Activated CD8-positive, alpha-beta memory T cell treated with anti-CD3 and anti-CD28 coated beads for 48 hours (primary cell): ENCODE measurements around the gene ELOVL7.
"Not testable (repeated sequence)": the region's sequence is repeated elsewhere in the genome, so short reads cannot be mapped to it uniquely, and the experiment has no call there.

ENCODE experiments used
- DNase-seq, 3 experiments: peaks; one replicate each; pipeline ENCODE4 v3.0.0-alpha.2; 2020; ENCODE audit warnings: low read depth in 2 of 3, low spot score in 2 of 3

The ELOVL7 gene

DNA sequence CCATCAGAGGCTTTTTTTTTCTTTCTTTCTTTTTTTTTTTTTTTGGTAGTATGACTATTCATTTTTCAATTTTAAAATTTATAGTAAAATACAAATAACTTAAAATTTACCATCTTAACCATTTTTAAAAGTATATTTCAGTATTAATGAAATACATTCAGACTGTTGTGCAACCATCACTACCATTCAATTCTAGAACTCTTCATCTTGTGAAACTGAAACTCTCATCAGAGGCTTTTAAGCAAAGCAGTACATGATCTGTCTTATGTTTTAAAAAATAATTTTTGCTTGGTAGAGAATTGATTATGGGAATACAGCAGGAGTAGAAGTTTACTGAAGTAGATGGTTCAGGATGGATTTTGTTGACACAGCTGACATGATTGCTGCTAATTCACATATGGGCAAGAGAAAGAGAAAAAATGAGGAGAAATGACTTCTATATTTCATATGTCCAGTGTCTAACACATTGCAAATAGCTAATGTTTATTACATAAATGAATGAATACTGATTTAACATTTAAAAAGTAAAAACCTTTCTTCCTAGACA is 13.4 kb downstream of the ELOVL7 start:
- DNase-seq: no peak

DNA sequence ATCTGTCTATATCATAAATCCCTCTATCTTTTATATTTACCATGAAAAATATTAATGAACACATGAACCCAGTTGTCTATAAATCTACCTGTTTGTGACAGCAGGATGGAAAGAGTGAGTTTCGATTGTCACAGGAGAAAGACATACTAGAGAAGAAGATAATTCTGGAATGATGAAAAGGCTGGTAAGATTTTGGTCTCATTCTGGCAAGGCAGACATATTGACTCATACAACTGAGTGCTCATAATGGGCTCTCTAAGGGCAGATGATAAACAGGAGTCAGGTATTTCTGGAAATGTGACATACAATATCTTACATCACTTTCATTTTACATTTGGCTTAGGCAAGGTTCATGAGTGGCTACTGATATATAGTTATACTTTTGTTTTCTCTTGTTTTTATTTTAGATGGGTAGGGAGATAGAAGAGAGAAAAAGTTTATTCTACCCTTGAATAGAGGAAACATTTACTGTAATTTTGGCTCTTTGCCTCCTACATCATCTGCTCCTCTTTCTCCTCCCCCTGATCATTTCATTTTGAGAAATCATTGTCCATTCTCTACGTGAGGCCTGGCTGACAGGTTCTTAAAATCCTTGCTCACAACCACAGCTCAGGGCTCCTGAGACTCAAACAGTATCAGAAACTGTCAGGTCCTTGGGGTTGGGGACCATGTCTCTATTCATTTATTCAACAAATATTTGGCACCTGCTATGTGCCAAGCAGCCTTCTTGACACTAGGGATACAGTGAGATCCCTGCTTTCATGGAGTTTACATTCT is 14.4 kb downstream of the ELOVL7 start:
- DNase-seq: no peak

DNA sequence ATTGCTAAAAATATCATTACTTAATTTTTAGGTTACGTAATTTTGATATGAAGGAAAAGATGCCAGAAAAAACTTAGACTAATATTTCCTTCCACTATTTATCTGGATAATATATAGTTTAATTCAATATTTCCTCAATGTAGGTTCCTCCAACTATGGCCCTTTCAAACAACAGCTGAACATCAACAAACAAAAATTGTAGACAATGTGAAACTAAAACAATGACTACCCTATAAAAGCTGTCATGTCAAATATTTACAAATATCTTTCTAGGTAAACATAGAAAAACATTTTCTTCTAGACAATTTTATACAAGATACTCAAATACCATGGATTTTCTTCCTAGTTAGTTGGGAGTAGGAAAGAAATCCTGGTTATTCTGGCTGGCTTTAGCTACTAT is 16.9 kb downstream of the ELOVL7 start:
- DNase-seq: no peak

DNA sequence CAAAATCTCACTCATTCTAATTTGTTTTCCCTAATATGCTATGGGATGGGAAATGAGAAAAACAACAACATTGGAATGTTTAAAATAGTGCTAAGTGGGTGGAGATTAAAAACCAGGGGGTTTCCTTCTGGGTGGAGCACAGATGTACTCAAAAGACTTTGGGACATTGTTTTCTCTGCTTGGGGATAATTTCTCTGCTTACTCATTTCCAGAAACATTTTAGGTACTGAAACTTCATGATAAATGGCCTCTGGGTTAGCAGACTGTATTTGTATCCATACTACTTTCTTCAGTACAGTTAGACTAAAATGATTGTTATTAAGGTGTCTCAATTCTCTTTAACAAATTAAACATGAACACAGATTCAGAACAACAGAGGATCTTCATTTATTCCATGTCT is 17.4 kb downstream of the ELOVL7 start:
- no peak for DNase-seq

DNA sequence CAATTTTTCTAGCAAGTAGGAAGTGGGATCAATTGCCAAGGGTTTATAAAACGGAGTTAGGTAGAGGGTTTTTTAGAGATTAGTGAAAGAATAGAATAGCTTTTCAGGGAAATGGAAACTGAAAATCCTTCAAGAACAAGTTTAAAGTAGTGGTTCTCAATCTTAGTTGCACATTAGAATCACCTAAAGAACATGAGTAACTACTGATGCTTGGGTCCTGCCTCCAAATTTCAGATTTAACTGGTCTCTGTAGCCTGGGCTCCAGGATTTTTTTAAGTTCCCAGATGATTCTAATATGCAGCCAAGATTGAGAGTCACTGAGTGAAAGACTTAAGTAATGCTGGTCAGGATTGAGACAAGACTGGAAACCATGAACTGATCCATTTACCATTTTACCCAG is 20.5 kb downstream of the ELOVL7 start:
- DNase-seq: no peak

DNA sequence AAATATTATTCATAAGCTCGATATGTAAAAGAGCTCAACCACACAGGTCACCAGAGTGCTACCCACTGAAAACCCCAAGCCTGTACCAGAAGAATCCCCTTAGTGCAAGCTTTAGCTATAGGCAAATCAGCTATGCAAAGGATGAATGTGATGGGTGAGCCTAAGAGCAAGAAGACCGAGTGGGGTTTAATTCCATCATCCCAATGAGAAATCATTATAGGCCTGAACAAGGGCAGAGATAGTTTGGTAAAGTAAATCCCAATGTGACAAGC is 21.8 kb downstream of the ELOVL7 start:
- DNase-seq: no peak

DNA sequence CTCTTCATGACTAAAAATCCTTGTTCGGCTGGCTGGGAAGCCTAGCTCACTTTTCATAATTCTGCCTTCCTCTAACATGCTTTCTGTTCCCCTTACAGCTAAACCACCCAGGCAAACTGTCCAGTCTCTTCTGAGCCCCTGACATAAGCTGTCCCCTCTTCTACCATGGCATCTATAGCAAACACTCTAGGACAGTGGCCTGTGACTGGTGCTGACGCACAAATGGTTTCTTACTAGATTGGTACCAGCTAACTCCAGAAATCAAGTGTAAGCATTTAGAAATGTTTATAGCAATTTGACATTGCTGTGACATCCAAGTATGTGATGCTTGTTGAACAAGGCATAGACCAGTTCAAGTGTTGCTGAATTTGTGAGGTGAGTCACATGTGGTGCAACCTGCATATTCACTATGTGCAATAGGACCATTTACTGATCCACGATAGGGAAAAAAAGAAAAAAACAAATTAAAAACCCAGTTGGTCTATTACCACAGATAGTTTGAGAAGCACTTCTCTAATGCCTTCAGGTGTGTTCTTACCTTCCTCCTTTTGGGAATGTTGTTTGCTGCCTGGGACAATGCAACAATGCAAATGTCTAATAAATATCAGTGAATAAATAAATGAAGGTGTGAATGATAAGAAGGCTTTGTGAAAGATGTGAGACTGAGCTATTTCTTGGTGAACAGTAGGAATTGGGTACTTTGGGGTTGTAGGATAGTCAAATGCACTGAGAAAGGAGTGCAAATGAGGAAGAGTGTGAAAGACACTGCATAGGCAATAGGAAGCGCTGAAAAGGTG is 22.4 kb downstream of the ELOVL7 start:
- DNase-seq: no peak

DNA sequence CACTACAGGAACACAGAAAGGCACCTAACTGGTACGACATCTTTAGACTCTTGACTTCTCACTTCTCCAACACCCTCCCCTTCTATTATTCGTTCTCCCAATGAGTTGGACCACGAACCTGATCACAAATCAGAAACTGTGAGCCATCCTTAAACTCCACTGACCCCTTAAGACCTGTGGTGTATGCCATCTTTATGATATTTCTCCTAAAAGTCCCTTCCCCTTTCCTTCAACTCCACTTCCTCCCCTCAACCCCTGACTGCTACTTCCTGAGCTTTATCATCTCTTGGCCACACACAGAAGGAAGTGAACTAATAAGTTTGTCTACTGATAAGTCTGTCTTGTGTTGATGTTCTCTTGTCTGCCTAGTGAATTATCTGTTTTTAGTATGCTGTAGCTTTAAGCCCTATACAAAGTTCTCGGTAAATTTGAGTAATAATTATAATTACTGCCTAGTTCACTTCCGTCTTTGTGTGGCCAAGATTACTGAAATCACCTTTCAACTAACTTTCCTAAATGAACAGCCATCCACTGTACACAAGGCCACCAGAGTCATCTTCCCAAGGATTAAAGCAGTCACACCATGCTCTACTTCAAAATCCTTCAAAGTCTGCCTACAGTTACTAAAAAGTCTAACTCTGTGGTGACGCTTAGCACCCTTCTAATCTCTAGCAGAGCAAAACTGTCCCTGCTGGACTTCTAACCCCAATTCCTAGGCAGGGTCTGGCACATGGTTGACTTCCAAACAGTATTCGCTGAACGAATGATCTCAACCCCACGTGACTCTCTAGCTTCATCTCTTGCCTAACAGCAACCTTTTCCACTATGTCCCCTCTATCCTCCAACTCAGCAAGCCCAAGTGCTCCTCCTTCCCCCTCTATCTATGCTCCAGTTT is 23.2 kb downstream of the ELOVL7 start:
- DNase-seq: no peak

DNA sequence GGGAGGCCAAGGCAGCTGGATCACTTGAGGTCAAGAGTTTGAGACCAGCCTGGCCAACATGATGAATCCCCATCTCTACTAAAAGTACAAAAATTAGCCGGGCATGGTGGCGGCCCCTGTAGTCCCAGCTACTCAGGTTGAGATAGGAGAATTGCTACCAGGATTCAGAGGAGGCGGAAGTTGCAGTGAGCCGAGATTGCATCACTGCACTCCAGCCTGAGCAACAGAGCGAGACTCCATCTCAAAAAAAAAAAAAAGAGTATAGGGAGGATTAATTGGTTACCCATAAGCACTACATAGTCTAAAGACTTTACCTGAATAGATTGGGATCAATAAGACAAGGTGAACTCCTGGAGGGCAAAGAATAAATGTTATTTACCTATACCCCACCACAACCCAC is 27.9 kb downstream of the ELOVL7 start:
- not testable (repeated sequence) for DNase-seq

DNA sequence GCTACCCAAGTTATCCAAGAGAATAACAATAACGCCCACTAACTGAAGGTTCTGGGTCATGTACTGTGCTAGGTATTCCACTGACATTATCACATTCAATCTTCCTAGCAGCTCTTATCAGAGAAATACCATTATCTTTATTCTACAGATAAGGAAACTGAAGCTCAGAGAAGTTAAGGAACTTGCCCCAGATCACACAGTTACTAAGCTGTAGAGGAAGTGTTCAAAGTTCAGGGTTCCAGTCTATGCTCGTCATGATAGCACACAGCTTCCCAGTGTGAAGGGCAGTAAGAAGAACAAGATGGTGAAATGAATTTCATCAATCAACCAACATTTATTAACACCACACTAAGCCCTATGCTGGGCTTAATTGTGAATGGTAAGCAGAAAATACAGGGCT is 29.6 kb downstream of the ELOVL7 start:
- no peak for DNase-seq

DNA sequence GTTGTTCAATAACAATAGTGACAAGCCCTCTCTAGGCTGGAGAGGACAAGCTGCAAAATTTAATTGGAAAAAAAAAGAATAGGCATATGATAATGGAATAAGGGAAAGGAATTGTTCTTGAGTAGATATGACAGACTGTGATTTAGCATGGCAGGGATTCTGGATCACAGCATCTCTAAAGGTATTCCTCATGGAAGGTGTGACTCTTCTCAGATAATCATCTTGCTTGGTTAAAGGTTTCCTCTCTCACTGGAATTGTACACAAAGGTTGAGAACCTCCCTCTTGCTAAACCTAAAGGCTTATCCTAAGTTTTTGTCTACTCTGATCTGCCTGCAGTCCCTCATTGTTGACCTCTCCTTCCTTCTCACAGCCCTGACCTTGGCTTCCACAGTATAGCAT is 31.6 kb downstream of the ELOVL7 start:
- DNase-seq: no peak

DNA sequence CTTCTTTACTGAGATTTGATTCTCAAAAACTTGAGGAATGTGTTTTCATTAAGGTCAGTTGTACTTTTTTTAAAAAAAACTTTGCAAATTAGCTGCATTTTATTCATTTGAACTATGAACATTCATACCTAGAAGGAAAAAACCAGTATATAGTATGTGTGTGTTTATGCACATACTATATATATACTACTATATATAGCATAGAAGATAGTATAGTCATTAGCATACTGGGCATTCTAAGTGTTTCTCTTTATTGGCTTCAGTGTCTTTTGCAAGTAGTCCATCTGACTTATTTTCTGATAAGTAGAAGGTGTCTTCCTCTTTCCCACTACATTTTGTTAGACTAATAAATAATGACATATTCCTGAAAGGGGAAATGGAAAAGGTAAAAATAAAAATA is 33.0 kb downstream of the ELOVL7 start:
- no peak for DNase-seq

DNA sequence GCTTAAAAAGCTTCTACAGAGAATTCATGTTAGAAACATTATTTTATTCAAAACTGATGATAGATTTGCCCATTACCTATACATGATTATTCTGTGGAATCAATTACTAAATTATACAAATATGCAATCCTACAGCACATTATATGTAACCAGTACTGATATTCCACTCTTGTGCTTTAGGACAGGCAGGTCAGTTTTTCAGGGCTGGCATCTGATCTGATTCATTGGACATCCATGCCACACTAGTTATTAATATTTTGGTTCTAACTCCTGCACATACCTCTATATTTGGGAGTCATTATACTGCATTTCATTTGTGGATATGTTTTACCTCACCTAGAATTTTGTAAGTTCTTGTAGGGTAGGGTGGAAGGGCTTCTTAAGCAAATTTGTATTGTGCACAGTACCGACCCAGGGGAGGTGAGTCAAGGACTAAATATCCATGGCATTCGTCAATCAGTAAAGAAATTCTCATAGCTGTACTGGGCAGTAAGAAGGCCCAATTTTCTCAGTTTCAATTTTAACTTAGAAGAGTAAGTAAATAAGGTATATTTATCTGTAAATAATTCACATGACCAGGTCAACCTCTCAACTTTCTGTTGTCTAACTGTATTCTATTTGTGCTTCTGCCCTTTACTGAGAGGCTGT is 33.5 kb downstream of the ELOVL7 start:
- DNase-seq: no peak

DNA sequence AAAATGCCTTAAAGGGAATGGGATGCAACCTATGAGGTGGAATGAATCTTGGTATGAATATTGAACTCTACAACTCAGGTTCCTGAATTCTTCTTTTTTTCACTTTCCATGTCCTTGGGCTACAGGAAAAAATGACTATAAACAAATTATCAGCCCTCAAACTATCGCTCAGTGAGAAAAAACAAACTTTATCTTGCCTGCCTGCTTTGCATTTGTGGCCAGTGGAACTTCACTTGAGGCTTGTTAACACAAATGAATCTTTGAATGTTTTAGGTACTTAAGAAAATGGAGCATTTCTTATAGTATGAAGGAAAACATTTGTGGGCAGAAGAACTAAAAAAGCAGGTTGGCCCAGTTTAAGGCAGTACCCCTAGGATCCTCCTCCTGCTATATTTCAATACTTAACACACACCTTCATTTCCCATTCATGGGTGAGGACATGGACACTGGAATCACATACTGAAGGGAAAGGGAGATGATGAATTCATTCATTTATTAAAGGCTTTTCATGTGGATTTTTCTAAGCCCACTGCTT is 34.1 kb downstream of the ELOVL7 start:
- no peak for DNase-seq

DNA sequence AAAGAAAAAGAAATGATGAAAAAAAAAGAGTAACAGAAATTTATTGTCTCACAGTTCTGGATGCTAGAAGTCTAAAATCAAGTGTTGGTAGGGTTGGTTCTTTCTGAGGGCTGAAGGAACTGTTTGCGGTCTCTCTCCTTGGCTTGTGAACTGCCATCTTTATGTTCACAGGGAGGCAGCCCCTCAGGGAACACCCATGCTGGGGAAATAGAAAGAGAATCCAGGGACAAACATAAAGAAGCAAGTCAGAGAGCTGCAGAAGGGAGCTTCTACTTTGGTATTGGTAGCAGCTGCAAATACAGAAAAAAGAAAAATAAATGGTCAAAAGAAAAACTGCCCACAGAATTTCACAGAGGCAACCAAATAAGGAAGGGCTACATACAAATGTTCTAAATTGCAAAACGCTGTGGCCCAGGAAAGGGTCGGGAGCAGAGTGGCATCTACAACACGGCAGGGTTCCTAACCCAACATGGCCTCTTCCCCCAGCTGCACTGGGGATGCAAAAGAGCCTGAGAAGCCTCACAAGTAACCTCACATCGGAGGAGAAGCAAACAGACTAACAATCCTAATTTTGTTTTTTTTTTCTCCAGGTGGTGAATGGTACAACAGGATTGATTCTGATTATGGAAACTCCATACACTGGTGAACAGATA is 37.4 kb downstream of the ELOVL7 start:
- DNase-seq: no peak

DNA sequence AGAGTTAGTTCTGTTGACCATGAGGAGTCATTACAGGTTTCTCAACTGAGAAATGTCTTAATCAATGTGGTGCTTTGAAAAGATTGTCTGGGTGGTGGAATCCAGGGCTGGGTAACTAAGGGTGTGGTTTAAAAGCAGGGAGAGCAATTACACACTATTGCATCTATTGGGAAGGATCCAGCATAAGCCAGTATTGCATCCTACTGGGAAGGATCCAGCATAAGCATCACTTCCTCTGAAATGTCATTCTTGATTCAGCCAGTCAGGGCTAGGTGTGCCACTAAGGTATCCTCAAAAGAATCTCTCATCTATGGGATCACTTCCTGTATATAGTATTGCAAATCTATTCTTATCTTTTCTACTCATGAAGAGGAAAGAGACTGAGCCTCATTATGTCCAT is 38.6 kb downstream of the ELOVL7 start:
- DNase-seq: no peak

DNA sequence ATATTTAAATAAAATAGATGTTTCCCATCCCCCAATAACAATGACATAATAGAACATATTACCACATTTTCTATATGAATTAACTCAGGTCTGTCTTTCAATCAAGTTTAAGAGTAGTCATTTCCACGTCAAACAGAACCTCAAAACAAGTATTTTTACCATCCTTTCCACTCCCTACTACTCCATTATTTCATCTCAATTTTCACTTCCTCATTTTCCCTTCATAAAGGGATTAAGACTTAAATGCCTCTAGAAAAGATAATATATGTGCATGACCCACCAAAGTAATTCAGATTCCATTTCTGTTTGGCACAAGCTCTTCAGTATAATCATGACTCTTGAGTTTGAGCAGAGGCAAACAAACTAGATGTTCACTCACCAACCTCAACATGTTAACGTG is 40.4 kb downstream of the ELOVL7 start:
- no peak for DNase-seq

DNA sequence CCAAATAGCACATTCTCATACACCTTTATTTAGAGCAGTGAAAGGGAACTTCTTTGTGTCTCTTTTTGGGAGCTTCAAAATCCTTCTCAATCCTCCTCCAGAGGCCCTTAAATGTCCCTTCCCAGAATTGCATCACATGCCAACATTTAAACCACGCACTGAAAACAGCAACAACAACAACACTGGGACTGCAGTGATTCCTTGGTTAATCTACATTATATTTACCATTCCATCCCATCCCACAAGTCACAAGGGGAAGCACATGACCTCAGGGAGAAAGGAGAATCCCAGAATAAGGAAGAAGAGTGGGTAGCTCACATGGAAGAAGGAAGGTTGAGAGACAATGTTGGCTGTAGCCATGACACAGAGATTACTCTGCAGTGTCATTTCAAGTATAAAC is 41.1 kb downstream of the ELOVL7 start:
- DNase-seq: no peak

DNA sequence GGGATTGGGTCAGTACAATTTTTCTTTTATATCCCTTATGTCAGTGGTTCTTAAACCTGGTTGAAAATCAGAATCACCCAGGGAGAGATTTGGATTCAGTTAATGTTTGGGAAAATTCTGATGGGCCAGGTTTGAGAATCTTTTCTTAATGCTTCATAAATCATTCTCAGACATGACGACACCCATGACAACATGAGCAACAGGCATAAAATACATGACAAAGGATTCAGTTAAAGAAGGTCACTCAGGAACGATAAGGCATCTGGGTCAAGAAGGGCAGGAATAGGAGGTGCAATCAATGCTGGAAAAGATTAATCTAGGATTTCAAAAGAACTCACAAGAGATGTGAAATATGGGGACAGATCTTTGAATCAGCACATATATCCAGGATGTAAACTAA is 41.8 kb downstream of the ELOVL7 start:
- no peak for DNase-seq

DNA sequence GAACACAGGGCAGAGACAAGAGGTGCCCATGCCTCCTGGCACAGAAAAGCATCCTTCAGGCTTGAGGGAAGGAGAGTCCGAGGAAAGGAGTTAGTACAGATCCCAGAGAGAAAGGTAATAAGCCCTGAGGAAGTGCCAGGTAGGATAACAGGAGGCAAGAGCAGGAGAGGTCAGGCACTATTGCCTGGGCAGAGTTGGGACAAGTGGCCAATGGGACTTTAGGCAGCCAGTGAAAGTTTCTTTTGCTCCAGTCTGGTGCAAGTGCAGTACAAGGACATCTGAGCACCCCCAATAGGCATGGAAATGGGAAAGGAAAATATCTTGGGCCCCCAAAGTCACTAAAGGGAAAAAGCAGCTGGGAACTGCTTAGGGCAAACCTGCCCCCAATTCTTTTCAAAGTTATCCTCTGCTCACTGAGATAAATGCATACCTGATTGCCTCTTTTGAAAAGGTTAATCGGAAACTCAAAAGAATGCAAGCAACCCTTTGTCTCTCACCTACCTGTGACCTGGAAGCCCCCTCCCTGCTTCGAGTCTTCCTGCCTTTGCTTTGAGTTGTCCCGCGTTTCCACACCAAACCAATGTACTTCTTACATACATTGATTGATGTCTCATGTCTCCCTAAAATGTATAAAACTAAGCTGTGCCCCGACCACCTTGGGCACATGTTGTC is 46.5 kb downstream of the ELOVL7 start:
- DNase-seq: no peak
